ENCODE measurements around the gene MAPT.

The MAPT gene

DNA sequence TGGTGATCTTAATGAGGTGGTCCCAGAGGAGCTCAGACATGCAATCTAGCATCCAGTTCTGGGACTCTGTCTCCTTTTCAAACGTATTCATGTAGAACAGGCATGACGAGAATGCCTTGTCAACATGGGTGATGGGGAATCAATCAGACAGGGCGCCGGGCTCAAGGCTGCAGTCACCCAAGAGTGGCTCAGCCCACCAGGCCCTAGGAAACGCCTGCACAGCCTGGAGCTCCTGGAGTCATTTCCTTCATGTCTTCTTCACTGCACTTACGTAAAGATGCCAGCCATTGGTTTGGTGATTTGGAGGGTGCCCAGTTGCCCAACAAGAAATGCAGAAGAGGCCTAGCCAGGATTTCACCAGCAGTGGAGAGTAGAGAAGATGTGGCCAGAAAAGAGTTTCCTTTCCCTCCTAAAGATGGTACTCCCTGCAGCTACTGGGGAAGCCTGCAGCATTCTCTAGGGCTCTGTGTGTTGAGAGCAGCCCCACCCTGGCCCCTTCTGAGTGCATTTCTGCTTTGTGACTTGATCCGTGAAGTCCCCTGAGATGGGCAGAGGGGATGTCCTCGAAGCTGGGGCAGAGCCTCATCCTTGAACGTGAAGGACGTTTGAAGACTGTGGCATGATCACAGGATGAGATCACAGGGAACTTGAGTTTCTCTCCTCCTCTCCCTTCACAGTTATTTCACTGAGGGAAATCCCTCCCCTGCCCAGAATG is 80.7 kb downstream of the MAPT start:
- Histone ChIP-seq H3K23ac (ENCODE audit: low read length in 2 of 2) (no peak overlapping the region), H3K36me3 (ENCODE audit: control insufficient read depth in 1 of 2, insufficient read depth in 2 of 2, low read depth in 1 of 2, low read length in 2 of 2) (no peaks in the 10 kb centered on the region), H3K18ac (ENCODE audit: low read depth in 1 of 2, low read length in 2 of 2) (no peak overlapping the region), H4K8ac (ENCODE audit: low read length) (no peak overlapping the region), H2AFZ (ENCODE audit: low read depth, low read length) (no peak overlapping the region), H3K27me3 (ENCODE audit: control insufficient read depth in 1 of 2, insufficient read depth in 1 of 2, low read length in 2 of 2) (peaks cover 59 to 76% of the 10 kb centered on the region in 2 experiments), H2BK120ac (ENCODE audit: low read depth, low read length) (no peak overlapping the region), H3K79me1 (replicated peaks; ENCODE audit: low read length, poor library complexity, severe bottlenecking) (no peaks in the 10 kb centered on the region), H4K91ac (ENCODE audit: low read length) (no peak overlapping the region), H3K4me3 (ENCODE audit: insufficient read depth in 1 of 2, low read depth in 1 of 2, low read length in 2 of 2) (no peak overlapping the region), H3K9me3 (ENCODE audit: control insufficient read depth, low read length) (peaks cover 14% of the 10 kb centered on the region), H3K4me1 (ENCODE audit: control insufficient read depth, insufficient read depth, low read depth, low read length) (no peaks in the 10 kb centered on the region), H3K4me2 (ENCODE audit: low read length, poor library complexity, severe bottlenecking) (no peak overlapping the region), H2AK5ac (ENCODE audit: low read length, severe bottlenecking) (no peak overlapping the region), H2BK15ac (ENCODE audit: low read depth, poor library complexity, severe bottlenecking) (no peak overlapping the region), H2BK12ac (ENCODE audit: low read length in 2 of 2) (no peak overlapping the region), H3K4ac (ENCODE audit: low read depth in 1 of 2, low read length in 2 of 2) (no peak overlapping the region), H3K27ac (ENCODE audit: low read length, poor library complexity, severe bottlenecking) (no peak overlapping the region), H3K14ac (ENCODE audit: low read length in 2 of 2) (no peak overlapping the region), H3K9ac (ENCODE audit: low read length) (no peak overlapping the region), H2BK5ac (ENCODE audit: low read depth, low read length, poor library complexity, severe bottlenecking) (no peak overlapping the region)
- 79% methylated on average over 10 of the region's 10 CpGs for WGBS
- DNase-seq: no peak

GRCh38 chr17:45975640-45976295 is 81.4 kb downstream of the MAPT start:
- H2BK15ac ChIP-seq (ENCODE audit: low read depth, poor library complexity, severe bottlenecking): no peak overlapping the region
- H2AK5ac ChIP-seq (ENCODE audit: low read length, severe bottlenecking): no peak overlapping the region
- DNase-seq: no peak
- no peak overlapping the region for H2BK120ac ChIP-seq (ENCODE audit: low read depth, low read length)
- no peak overlapping the region for H2BK5ac ChIP-seq (ENCODE audit: low read depth, low read length, poor library complexity, severe bottlenecking)
- H3K9me3 ChIP-seq (ENCODE audit: control insufficient read depth, low read length): peaks cover 14% of the 10 kb centered on the region
- no peak overlapping the region for H3K27ac ChIP-seq (ENCODE audit: low read length, poor library complexity, severe bottlenecking)
- no peak overlapping the region for H4K91ac ChIP-seq (ENCODE audit: low read length)
- H3K4me3 ChIP-seq (ENCODE audit: insufficient read depth in 1 of 2, low read depth in 1 of 2, low read length in 2 of 2): no peak overlapping the region
- no peak overlapping the region for H2AFZ ChIP-seq (ENCODE audit: low read depth, low read length)
- 91% methylated on average over 8 of the region's 8 CpGs for WGBS
- no peak overlapping the region for H4K8ac ChIP-seq (ENCODE audit: low read length)
- H2BK12ac ChIP-seq (ENCODE audit: low read length in 2 of 2): no peak overlapping the region
- H3K23ac ChIP-seq (ENCODE audit: low read length in 2 of 2): no peak overlapping the region
- H3K14ac ChIP-seq (ENCODE audit: low read length in 2 of 2): no peak overlapping the region
- H3K79me1 ChIP-seq (replicated peaks; ENCODE audit: low read length, poor library complexity, severe bottlenecking): no peaks in the 10 kb centered on the region
- H3K4ac ChIP-seq (ENCODE audit: low read depth in 1 of 2, low read length in 2 of 2): no peak overlapping the region
- no peak overlapping the region for H3K18ac ChIP-seq (ENCODE audit: low read depth in 1 of 2, low read length in 2 of 2)
- H3K27me3 ChIP-seq (ENCODE audit: control insufficient read depth in 1 of 2, insufficient read depth in 1 of 2, low read length in 2 of 2): peaks cover 56 to 75% of the 10 kb centered on the region in 2 experiments
- H3K4me1 ChIP-seq (ENCODE audit: control insufficient read depth, insufficient read depth, low read depth, low read length): peaks cover 2% of the 10 kb centered on the region
- no peaks in the 10 kb centered on the region for H3K36me3 ChIP-seq (ENCODE audit: control insufficient read depth in 1 of 2, insufficient read depth in 2 of 2, low read depth in 1 of 2, low read length in 2 of 2)
- H3K9ac ChIP-seq (ENCODE audit: low read length): no peak overlapping the region
- no peak overlapping the region for H3K4me2 ChIP-seq (ENCODE audit: low read length, poor library complexity, severe bottlenecking)

GRCh38 chr17:45976391-45976754 is 82.0 kb downstream of the MAPT start:
- Histone ChIP-seq H3K4me2 (ENCODE audit: low read length, poor library complexity, severe bottlenecking) (no peak overlapping the region), H3K9ac (ENCODE audit: low read length) (no peak overlapping the region), H3K9me3 (ENCODE audit: control insufficient read depth, low read length) (peaks cover 11% of the 10 kb centered on the region), H3K4ac (ENCODE audit: low read depth in 1 of 2, low read length in 2 of 2) (no peak overlapping the region), H2BK120ac (ENCODE audit: low read depth, low read length) (no peak overlapping the region), H3K4me3 (ENCODE audit: insufficient read depth in 1 of 2, low read depth in 1 of 2, low read length in 2 of 2) (no peak overlapping the region), H3K14ac (ENCODE audit: low read length in 2 of 2) (no peak overlapping the region), H3K4me1 (ENCODE audit: control insufficient read depth, insufficient read depth, low read depth, low read length) (peaks cover 3% of the 10 kb centered on the region), H3K18ac (ENCODE audit: low read depth in 1 of 2, low read length in 2 of 2) (no peak overlapping the region), H2BK5ac (ENCODE audit: low read depth, low read length, poor library complexity, severe bottlenecking) (no peak overlapping the region), H2AFZ (ENCODE audit: low read depth, low read length) (no peak overlapping the region), H2BK15ac (ENCODE audit: low read depth, poor library complexity, severe bottlenecking) (no peak overlapping the region), H3K79me1 (replicated peaks; ENCODE audit: low read length, poor library complexity, severe bottlenecking) (no peaks in the 10 kb centered on the region), H3K36me3 (ENCODE audit: control insufficient read depth in 1 of 2, insufficient read depth in 2 of 2, low read depth in 1 of 2, low read length in 2 of 2) (no peaks in the 10 kb centered on the region), H4K8ac (ENCODE audit: low read length) (no peak overlapping the region), H2BK12ac (ENCODE audit: low read length in 2 of 2) (no peak overlapping the region), H3K27me3 (ENCODE audit: control insufficient read depth in 1 of 2, insufficient read depth in 1 of 2, low read length in 2 of 2) (peaks cover 55 to 77% of the 10 kb centered on the region in 2 experiments), H4K91ac (ENCODE audit: low read length) (no peak overlapping the region), H3K27ac (ENCODE audit: low read length, poor library complexity, severe bottlenecking) (no peak overlapping the region), H2AK5ac (ENCODE audit: low read length, severe bottlenecking) (no peak overlapping the region), H3K23ac (ENCODE audit: low read length in 2 of 2) (no peak overlapping the region)
- 88% methylated on average over 2 of the region's 2 CpGs for WGBS
- DNase-seq: no peak

- no peak overlapping the region for H2AFZ ChIP-seq (ENCODE audit: low read depth, low read length)
- WGBS: 73% methylated on average over 17 of the region's 18 CpGs
- no peak overlapping the region for H4K8ac ChIP-seq (ENCODE audit: low read length)
- H4K91ac ChIP-seq (ENCODE audit: low read length): no peak overlapping the region
- H3K4me2 ChIP-seq (ENCODE audit: low read length, poor library complexity, severe bottlenecking): no peak overlapping the region
- DNase-seq: peak; percentile 36
- H3K36me3 ChIP-seq (ENCODE audit: control insufficient read depth in 1 of 2, insufficient read depth in 2 of 2, low read depth in 1 of 2, low read length in 2 of 2): no peaks in the 10 kb centered on the region
- H3K14ac ChIP-seq (ENCODE audit: low read length in 2 of 2): no peak overlapping the region
- H3K4me1 ChIP-seq (ENCODE audit: control insufficient read depth, insufficient read depth, low read depth, low read length): peaks cover 3% of the 10 kb centered on the region
- H3K4ac ChIP-seq (ENCODE audit: low read depth in 1 of 2, low read length in 2 of 2): no peak overlapping the region
- no peak overlapping the region for H2BK5ac ChIP-seq (ENCODE audit: low read depth, low read length, poor library complexity, severe bottlenecking)
- H3K4me3 ChIP-seq (ENCODE audit: insufficient read depth in 1 of 2, low read depth in 1 of 2, low read length in 2 of 2): no peak overlapping the region
- no peak overlapping the region for H2AK5ac ChIP-seq (ENCODE audit: low read length, severe bottlenecking)
- no peak overlapping the region for H2BK15ac ChIP-seq (ENCODE audit: low read depth, poor library complexity, severe bottlenecking)
- peak overlapping the region in 1 of 2 experiments; percentile 47 for H3K23ac ChIP-seq (ENCODE audit: low read length in 2 of 2)
- H3K9me3 ChIP-seq (ENCODE audit: control insufficient read depth, low read length): peaks cover 8% of the 10 kb centered on the region
- H3K27me3 ChIP-seq (ENCODE audit: control insufficient read depth in 1 of 2, insufficient read depth in 1 of 2, low read length in 2 of 2): peaks cover 52 to 74% of the 10 kb centered on the region in 2 experiments
- H3K18ac ChIP-seq (ENCODE audit: low read depth in 1 of 2, low read length in 2 of 2): no peak overlapping the region
- no peaks in the 10 kb centered on the region for H3K79me1 ChIP-seq (replicated peaks; ENCODE audit: low read length, poor library complexity, severe bottlenecking)
- H2BK120ac ChIP-seq (ENCODE audit: low read depth, low read length): no peak overlapping the region
- peak overlapping the region in 1 of 2 experiments; percentile 37 for H2BK12ac ChIP-seq (ENCODE audit: low read length in 2 of 2)
- H3K27ac ChIP-seq (ENCODE audit: low read length, poor library complexity, severe bottlenecking): no peak overlapping the region
- no peak overlapping the region for H3K9ac ChIP-seq (ENCODE audit: low read length)
These were observed 82.6 kb downstream of the MAPT start for GRCh38 chr17:45976755-45977505.
